ENCODE measurements around the gene TTN. TPM values are rescaled to one million over a fixed set of nuclear protein-coding genes. Genes with fewer than 3 reads are reported as not detected.

Gene TTN
- total and polyA plus RNA-seq, 10 of the 15 experiments (the other 5 are each of a cell fraction or from before 2014, with no cell fraction given), result 0.15 to 9.0 (median 1.8) TPM

- TF ChIP-seq CEBPZ (IDR thresholded peaks at IDR 0.05; ENCODE audit: low read depth, low read length) (no peak), BCL3 (IDR thresholded peaks at IDR 0.05; ENCODE audit: borderline replicate concordance, insufficient read depth, low read depth, low read length, poor library complexity, severe bottlenecking) (no peak), ZNF622 (IDR thresholded peaks at IDR 0.05) (no peak), RAD51 (IDR thresholded peaks at IDR 0.05) (no peak), E4F1 (IDR thresholded peaks at IDR 0.05; ENCODE audit: borderline replicate concordance, partially characterized antibody) (peak; percentile 46), BRCA1 (IDR thresholded peaks at IDR 0.05; ENCODE audit: low read depth, low read length) (no peak), TCF3 (IDR thresholded peaks at IDR 0.05; ENCODE audit: borderline replicate concordance, insufficient read depth, low read depth, low read length) (no peak), MLLT1 (IDR thresholded peaks at IDR 0.05) (0 out of 2 replicates have a peak, but pooled peaks have one; percentile 30), MYB (IDR thresholded peaks at IDR 0.05; ENCODE audit: borderline replicate concordance, low read depth, low read length) (no peak), PKNOX1 (IDR thresholded peaks at IDR 0.05) (no peak), NBN (IDR thresholded peaks at IDR 0.05) (no peak), GATAD2B (conservative IDR thresholded peaks at IDR 0.05; ENCODE audit: low read depth) (peak; percentile 89), MAX (IDR thresholded peaks at IDR 0.05; ENCODE audit: low read depth, low read length) (no peak), SPI1 (IDR thresholded peaks at IDR 0.05; ENCODE audit: borderline replicate concordance, insufficient read depth, low read depth, low read length) (no peak), SMC3 (IDR thresholded peaks at IDR 0.05; ENCODE audit: borderline replicate concordance, low read length) (no peak), SIN3A (IDR thresholded peaks at IDR 0.05; ENCODE audit: low read depth, low read length) (no peak; the same call in 1 of the 2 replicates), FOXK2 (IDR thresholded peaks at IDR 0.05) (no peak), FOS (IDR thresholded peaks at IDR 0.05; ENCODE audit: borderline replicate concordance, extremely low read depth, insufficient read length) (no peak)
Measured at GRCh38 chr2:178480227-178481181, 326.7 kb downstream of the TTN start, which contains the start of gene PLEKHA3 (continued).

Data from GM12878 (cell line).